DOHH2 (cell line): Measurements from ENCODE around the gene TBX4.

Experiments
- H3F3A ChIP-seq: fragments of 200-600 bp; sonication (generic), shearing (Covaris generic); 2 replicates; pipeline ENCODE4 v1.6.0; 2016; ENCODE audit warnings: antibody characterized with exemption, mild to moderate bottlenecking; ENCODE audit not compliant: control insufficient read depth, insufficient read depth
- H3K27ac ChIP-seq: fragments of 200-600 bp; sonication (generic); 2 replicates; pipeline ENCODE4 v1.5.1; 2014; ENCODE audit warnings: low read depth, mild to moderate bottlenecking, low read length, moderate library complexity
- H3K27me3 ChIP-seq: fragments of 200-600 bp; sonication (generic); 2 replicates; pipeline ENCODE4 v1.6.1; 2014; ENCODE audit warnings: mild to moderate bottlenecking, low read length, mixed read lengths; ENCODE audit not compliant: control insufficient read depth
- H3K36me3 ChIP-seq: fragments of 200-600 bp; sonication (generic); 2 replicates; pipeline ENCODE4 v1.6.1; 2014; ENCODE audit warnings: mild to moderate bottlenecking, low read length, moderate library complexity, mixed read lengths; ENCODE audit not compliant: control insufficient read depth
- H3K4me1 ChIP-seq: fragments of 200-600 bp; sonication (generic); 2 replicates; pipeline ENCODE4 v1.6.1; 2014; ENCODE audit warnings: mild to moderate bottlenecking, low read length, mixed read lengths; ENCODE audit not compliant: control insufficient read depth
- H3K4me2 ChIP-seq: fragments of 200-600 bp; sonication (generic); 2 replicates; pipeline ENCODE4 v1.6.0; 2014; ENCODE audit warnings: mild to moderate bottlenecking, low read length, moderate library complexity
- H3K4me3 ChIP-seq: fragments of 200-600 bp; sonication (generic); 2 replicates; pipeline ENCODE4 v1.5.1; 2014; ENCODE audit warnings: mild to moderate bottlenecking, low read length, mixed read lengths
- H3K79me2 ChIP-seq: fragments of 200-600 bp; sonication (generic); 2 replicates; pipeline ENCODE4 v1.6.1; 2014; ENCODE audit warnings: mild to moderate bottlenecking, low read length, mixed read lengths; ENCODE audit not compliant: control insufficient read depth
- H3K9me2 ChIP-seq: fragments of 200-600 bp; sonication (generic); replicated peaks from 2 replicates; pipeline ENCODE4 v1.6.1; 2014; ENCODE audit warnings: mild to moderate bottlenecking, low read length, mixed read lengths; ENCODE audit not compliant: control insufficient read depth
- H3K9me3 ChIP-seq: fragments of 200-600 bp; sonication (generic); 2 replicates; pipeline ENCODE4 v1.6.1; 2014; ENCODE audit warnings: antibody characterized with exemption, low read length, mixed read lengths; ENCODE audit not compliant: control insufficient read depth, insufficient read depth
- H4K20me1 ChIP-seq: fragments of 200-600 bp; sonication (generic); 2 replicates; pipeline ENCODE4 v1.6.0; 2014; ENCODE audit warnings: low read depth, mild to moderate bottlenecking, antibody characterized with exemption, low read length, moderate library complexity; ENCODE audit not compliant: control insufficient read depth, insufficient read depth
- EZH2phosphoT487 ChIP-seq: fragments of 200-600 bp; sonication (generic); IDR thresholded peaks from 2 replicates; pipeline ENCODE4 v1.6.1; 2017; ENCODE audit warnings: borderline replicate concordance, mild to moderate bottlenecking, antibody characterized with exemption, low read length, moderate library complexity, mixed read lengths
- TF ChIP-seq, protein P1 (sequence below): fragments of 200-600 bp; sonication (generic); IDR thresholded peaks from one replicate; pipeline ENCODE4 v1.5.1; 2014; ENCODE audit warnings: antibody characterized with exemption, mild to moderate bottlenecking, low read depth, low read length; ENCODE audit not compliant: poor library complexity, severe bottlenecking

The TBX4 gene

DNA sequence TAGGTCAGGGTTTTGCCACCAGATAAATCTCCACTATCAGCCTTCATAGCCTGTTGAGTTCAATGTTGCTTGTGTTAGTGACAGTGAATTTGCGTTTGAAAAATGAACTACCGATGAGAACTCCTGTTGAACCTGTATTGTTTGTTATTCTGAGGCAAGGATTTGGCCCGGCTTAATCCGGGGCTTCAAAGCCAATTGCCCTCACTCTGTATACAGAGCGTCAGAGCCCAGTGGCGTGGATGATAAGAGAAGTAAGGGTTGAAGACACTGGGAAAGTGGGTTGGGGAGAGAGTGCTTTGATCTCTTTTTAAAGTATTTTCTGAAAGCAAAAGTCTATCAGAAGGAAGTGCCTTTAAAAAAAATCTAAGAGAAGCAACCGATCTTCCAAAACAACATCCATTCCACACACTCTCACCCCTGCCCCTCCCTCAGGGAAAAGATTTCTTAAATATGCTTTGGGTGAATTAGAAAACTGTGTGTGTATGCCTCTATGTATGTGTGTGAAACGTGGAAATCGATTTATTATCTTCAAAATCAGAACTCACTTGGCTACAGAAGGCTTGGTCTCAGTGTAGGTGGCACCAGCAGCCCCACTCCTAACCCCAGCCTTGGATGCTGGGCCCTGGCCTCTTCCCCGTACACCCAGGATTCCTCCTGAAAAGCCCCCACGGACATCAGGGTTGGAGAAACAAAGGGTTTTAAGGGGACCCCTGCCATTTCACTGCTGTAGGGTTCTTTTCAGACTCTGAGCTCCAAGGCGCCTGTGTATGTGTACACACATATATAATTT is 8.8 kb downstream of the TBX4 start:
- Histone ChIP-seq H4K20me1 (no peaks in the 10 kb centered on the region), H3K36me3 (no peaks in the 10 kb centered on the region), H3K9me3 (no peaks in the 10 kb centered on the region), H3K79me2 (no peaks in the 10 kb centered on the region), H3F3A (no peaks in the 10 kb centered on the region), H3K4me2 (no peak overlapping the region), H3K27me3 (peaks cover 51% of the 10 kb centered on the region), H3K4me3 (no peak overlapping the region), H3K9me2 (no peaks in the 10 kb centered on the region), H3K4me1 (no peaks in the 10 kb centered on the region), H3K27ac (no peak overlapping the region)
- TF ChIP-seq, protein P1, sequence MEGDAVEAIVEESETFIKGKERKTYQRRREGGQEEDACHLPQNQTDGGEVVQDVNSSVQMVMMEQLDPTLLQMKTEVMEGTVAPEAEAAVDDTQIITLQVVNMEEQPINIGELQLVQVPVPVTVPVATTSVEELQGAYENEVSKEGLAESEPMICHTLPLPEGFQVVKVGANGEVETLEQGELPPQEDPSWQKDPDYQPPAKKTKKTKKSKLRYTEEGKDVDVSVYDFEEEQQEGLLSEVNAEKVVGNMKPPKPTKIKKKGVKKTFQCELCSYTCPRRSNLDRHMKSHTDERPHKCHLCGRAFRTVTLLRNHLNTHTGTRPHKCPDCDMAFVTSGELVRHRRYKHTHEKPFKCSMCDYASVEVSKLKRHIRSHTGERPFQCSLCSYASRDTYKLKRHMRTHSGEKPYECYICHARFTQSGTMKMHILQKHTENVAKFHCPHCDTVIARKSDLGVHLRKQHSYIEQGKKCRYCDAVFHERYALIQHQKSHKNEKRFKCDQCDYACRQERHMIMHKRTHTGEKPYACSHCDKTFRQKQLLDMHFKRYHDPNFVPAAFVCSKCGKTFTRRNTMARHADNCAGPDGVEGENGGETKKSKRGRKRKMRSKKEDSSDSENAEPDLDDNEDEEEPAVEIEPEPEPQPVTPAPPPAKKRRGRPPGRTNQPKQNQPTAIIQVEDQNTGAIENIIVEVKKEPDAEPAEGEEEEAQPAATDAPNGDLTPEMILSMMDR, result no peak
- TF ChIP-seq EZH2phosphoT487, result no peak

DNA sequence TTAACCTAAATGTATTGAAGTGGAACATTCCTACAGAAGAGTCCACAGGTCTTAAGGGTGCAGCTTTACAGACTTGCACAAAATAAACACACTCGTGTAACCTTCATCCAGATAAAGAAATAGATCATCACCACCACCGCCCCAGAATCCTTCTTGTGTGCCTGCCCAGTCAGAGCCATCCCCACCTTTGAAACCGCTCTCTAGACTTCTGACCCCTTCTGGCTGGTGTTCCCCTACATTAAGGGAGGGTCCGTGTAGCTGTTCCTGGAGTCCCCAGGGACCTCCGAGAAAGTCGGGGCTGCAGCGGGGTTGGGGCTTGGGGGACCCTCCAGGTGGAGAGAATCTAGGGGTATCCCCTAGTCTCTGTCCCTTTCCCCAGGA is 9.4 kb downstream of the TBX4 start:
- Histone ChIP-seq H3K27ac (no peak overlapping the region), H3K79me2 (no peaks in the 10 kb centered on the region), H3K36me3 (no peaks in the 10 kb centered on the region), H3K9me2 (no peaks in the 10 kb centered on the region), H3K4me1 (no peaks in the 10 kb centered on the region), H3K27me3 (peaks cover 51% of the 10 kb centered on the region), H3K4me2 (no peak overlapping the region), H3K9me3 (no peaks in the 10 kb centered on the region), H3F3A (no peaks in the 10 kb centered on the region), H4K20me1 (no peaks in the 10 kb centered on the region), H3K4me3 (no peak overlapping the region)
- TF ChIP-seq, protein P1, result no peak
- TF ChIP-seq EZH2phosphoT487, result no peak

DNA sequence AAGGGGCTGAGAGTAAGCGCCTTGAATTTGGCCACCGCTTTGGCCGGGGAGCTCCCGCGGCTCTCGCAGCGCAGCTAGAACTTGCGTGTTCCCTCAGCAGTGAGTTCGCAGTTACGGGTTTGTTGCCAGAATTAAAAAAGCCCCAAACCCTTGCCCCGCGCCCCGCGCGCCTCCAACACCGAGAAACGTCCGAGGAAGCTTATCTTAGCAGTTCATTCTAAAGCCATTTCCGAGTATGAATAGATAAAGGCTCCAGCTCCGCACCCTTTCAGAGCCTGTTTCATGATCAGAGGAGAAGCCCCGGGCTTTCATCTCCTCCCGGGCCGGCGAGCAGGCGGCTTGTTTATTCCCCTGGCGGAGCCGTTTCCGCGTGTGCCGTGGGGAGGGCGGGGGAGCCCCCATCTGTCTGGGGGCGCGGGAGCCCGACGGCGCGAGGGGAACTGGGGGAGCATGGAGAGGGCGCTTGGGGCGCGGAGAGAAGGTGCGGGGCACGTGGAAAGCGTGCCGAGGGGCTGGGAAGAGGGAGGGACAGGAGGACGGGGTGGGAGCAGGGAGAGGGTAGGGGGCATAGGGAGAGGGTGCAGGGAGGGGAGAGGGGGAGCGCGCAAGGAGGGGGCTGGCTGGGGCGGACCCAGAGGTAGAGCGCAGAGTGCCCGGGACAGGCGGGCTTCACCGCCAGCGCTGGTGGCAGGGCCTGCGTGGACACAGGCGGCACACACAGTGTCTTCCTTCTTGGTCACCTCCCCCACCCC is 9.9 kb downstream of the TBX4 start:
- H3K9me3 ChIP-seq, result no peaks in the 10 kb centered on the region
- H3K4me2 ChIP-seq, result no peak overlapping the region
- H3K36me3 ChIP-seq, result no peaks in the 10 kb centered on the region
- no peak overlapping the region for H3K4me3 ChIP-seq
- H4K20me1 ChIP-seq, result no peaks in the 10 kb centered on the region
- no peaks in the 10 kb centered on the region for H3K4me1 ChIP-seq
- H3K27ac ChIP-seq, result no peak overlapping the region
- TF ChIP-seq, protein P1, result no peak
- TF ChIP-seq EZH2phosphoT487, result peak; percentile 50; the same call in 1 of the 2 replicates
- H3K27me3 ChIP-seq, result peaks cover 51% of the 10 kb centered on the region
- no peaks in the 10 kb centered on the region for H3K9me2 ChIP-seq
- no peaks in the 10 kb centered on the region for H3K79me2 ChIP-seq
- no peaks in the 10 kb centered on the region for H3F3A ChIP-seq
